Transverse colon (tissue), 3 donors: ENCODE measurements around the gene FCN3.

Experiments
- EP300 ChIP-seq: sonication (generic); formaldehyde crosslinking; IDR thresholded peaks from one replicate; pipeline ENCODE4 v1.6.1; 2017; ENCODE audit warnings: antibody characterized with exemption, low read depth
- POLR2A ChIP-seq: fragments of 450-650 bp; IDR thresholded peaks from one replicate; pipeline ENCODE4 v1.6.1; 2016; ENCODE audit warnings: antibody characterized with exemption, mild to moderate bottlenecking, moderate library complexity
- TF ChIP-seq, protein P1 (sequence below), 5 experiments: fragments of 200-600 bp in 3 of 5; fragments of 450-650 bp in 2 of 5; sonication (generic) in 3 of 5; IDR thresholded peaks; 1 replicate in 2 of 5; 2 replicates in 3 of 5; pipeline ENCODE4 v1.5.1; 2016 to 2017; ENCODE audit warnings: antibody characterized with exemption in 5 of 5, inconsistent platforms in 3 of 5, mild to moderate bottlenecking in 2 of 5, moderate library complexity in 1 of 5

- TF ChIP-seq, protein P1, sequence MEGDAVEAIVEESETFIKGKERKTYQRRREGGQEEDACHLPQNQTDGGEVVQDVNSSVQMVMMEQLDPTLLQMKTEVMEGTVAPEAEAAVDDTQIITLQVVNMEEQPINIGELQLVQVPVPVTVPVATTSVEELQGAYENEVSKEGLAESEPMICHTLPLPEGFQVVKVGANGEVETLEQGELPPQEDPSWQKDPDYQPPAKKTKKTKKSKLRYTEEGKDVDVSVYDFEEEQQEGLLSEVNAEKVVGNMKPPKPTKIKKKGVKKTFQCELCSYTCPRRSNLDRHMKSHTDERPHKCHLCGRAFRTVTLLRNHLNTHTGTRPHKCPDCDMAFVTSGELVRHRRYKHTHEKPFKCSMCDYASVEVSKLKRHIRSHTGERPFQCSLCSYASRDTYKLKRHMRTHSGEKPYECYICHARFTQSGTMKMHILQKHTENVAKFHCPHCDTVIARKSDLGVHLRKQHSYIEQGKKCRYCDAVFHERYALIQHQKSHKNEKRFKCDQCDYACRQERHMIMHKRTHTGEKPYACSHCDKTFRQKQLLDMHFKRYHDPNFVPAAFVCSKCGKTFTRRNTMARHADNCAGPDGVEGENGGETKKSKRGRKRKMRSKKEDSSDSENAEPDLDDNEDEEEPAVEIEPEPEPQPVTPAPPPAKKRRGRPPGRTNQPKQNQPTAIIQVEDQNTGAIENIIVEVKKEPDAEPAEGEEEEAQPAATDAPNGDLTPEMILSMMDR (IDR thresholded peaks at IDR 0.05), result peak; percentile 57 to 69 (median 60)
- TF ChIP-seq EP300 (no peak), POLR2A (no peak)
Observed at GRCh38 chr1:27416387-27417111, 41.9 kb upstream of the FCN3 start.
